K562 (cell line): ENCODE measurements around the gene MTIF3. TPM values are rescaled to one million over a fixed set of nuclear protein-coding genes. Genes with fewer than 3 reads are reported as not detected.

Experiments used
- CBX3 ChIP-seq, 2 experiments: IDR thresholded peaks; 1 replicate in 1 of 2; 2 replicates in 1 of 2; pipeline ENCODE4 v1.6.1; 2012; ENCODE audit warnings: inconsistent platforms in 2 of 2, low read length in 2 of 2, borderline replicate concordance in 1 of 2, control low read depth in 1 of 2
- ESRRA ChIP-seq: fragments of 450-650 bp; IDR thresholded peaks from 2 replicates; pipeline ENCODE4 v1.6.1; 2014; ENCODE audit warnings: low read depth, mild to moderate bottlenecking, moderate library complexity, borderline replicate concordance
- HDAC1 ChIP-seq, 2 experiments: fragments of 450-650 bp; IDR thresholded peaks; 2 replicates each; pipeline ENCODE4 v1.6.1; 2016 to 2017; ENCODE audit warnings: inconsistent platforms in 1 of 2, mild to moderate bottlenecking in 1 of 2, moderate library complexity in 1 of 2
- HEY1 ChIP-seq: fragments of 250-450 bp; sonication (Bioruptor Pico); IDR thresholded peaks from 2 replicates; pipeline ENCODE4 v1.5.0; 2020; ENCODE audit warnings: mild to moderate bottlenecking, moderate library complexity, borderline replicate concordance
- IFI16 ChIP-seq: fragments of 250-450 bp; sonication (Bioruptor Pico); IDR thresholded peaks from 2 replicates; pipeline ENCODE4 v2.1.2; 2022; ENCODE audit warnings: mild to moderate bottlenecking, inconsistent platforms
- MYBL2 ChIP-seq, 2 experiments: fragments of 450-650 bp in 1 of 2; sonication (generic) in 1 of 2; formaldehyde crosslinking in 1 of 2; IDR thresholded peaks; 2 replicates each; pipeline versions ENCODE4 v1.6.1 to v1.8.1; 2017 to 2022; ENCODE audit warnings: borderline replicate concordance in 1 of 2, inconsistent platforms in 1 of 2, low read depth in 1 of 2, mild to moderate bottlenecking in 1 of 2, missing genetic modification reagents in 1 of 2, moderate library complexity in 1 of 2
- RAD51 ChIP-seq: fragments of 450-650 bp; IDR thresholded peaks from 2 replicates; pipeline ENCODE4 v1.7.1; 2016; ENCODE audit warnings: low read depth, mild to moderate bottlenecking, borderline replicate concordance
- RHOXF2B ChIP-seq: fragments of 250-450 bp; sonication (Bioruptor Pico); conservative IDR thresholded peaks from 2 replicates; pipeline ENCODE4 v1.5.1; 2021
- ZKSCAN1 ChIP-seq: fragments of 150-350 bp; IDR thresholded peaks from 2 replicates; pipeline ENCODE4 v1.6.1; 2016; ENCODE audit warnings: low read depth, low read length
- ZNF384 ChIP-seq: IDR thresholded peaks from 2 replicates; pipeline ENCODE4 v1.6.1; 2012; ENCODE audit warnings: low read depth, low read length, improper control_type of control experiment
- ZNF778 ChIP-seq: fragments of 450-650 bp; formaldehyde crosslinking; IDR thresholded peaks from 2 replicates; pipeline ENCODE4 v1.4.0; 2020; ENCODE audit warnings: mild to moderate bottlenecking, moderate library complexity
- polyA plus RNA-seq, 8 experiments: library from polyadenylated mRNA; depleted of rRNA in 4 of 8; stranded (reverse) in 5 of 8; unstranded in 3 of 8; fragments of >200 nt; fragmentation: Nextera tagmentation in 2 of 8; fragmentation: Illumina TruSeq in 1 of 8; extraction: Ambion mirVana in 2 of 8; extraction: Trizol in 1 of 8; gene quantifications; 2 replicates each; pipeline versions ENCODE4 v1.2.1 to v1.2.3, GENCODE V29; 2011 to 2014; ENCODE audit warnings: inconsistent platforms in 1 of 8, missing spikeins in 1 of 8
- total RNA-seq, 7 experiments: library from RNA; depleted of rRNA in 6 of 7; stranded (reverse); fragments of >200 nt in 6 of 7; fragmentation: Illumina TruSeq in 2 of 7; extraction: Trizol in 2 of 7; gene quantifications; 2 replicates each; pipeline versions ENCODE4 v1.2.1 to v1.2.3, GENCODE V29; 2011 to 2021; ENCODE audit warnings: low replicate concordance in 1 of 7
- TF ChIP-seq, protein P1 (sequence below): fragments of 250-450 bp; sonication (Bioruptor Pico); IDR thresholded peaks from 2 replicates; pipeline ENCODE4 v1.4.0; 2020; ENCODE audit warnings: mild to moderate bottlenecking
- TF ChIP-seq, protein P2 (sequence below): fragments of 250-450 bp; sonication (Bioruptor Pico); IDR thresholded peaks from 2 replicates; pipeline ENCODE4 v1.5.0; 2021
- TF ChIP-seq, protein P3 (sequence below): fragments of 250-450 bp; sonication (Bioruptor Pico); IDR thresholded peaks from 2 replicates; pipeline ENCODE4 v1.8.0; 2022; ENCODE audit warnings: moderate library complexity, mild to moderate bottlenecking, inconsistent platforms
- TF ChIP-seq, protein P4 (sequence below): fragments of 250-450 bp; sonication (Bioruptor Pico); IDR thresholded peaks from 2 replicates; pipeline ENCODE4 v1.5.0; 2021; ENCODE audit warnings: mild to moderate bottlenecking, borderline replicate concordance
- TF ChIP-seq, protein P5 (sequence below): fragments of 250-450 bp; sonication (Bioruptor Pico); IDR thresholded peaks from 2 replicates; pipeline ENCODE4 v1.4.0; 2020; ENCODE audit warnings: mild to moderate bottlenecking, moderate library complexity

Gene MTIF3
- total and polyA plus RNA-seq, 9 of the 15 experiments (the other 6 are each of a cell fraction or from before 2014, with no cell fraction given) = 23.5 to 73.6 (median 45.2) TPM

DNA sequence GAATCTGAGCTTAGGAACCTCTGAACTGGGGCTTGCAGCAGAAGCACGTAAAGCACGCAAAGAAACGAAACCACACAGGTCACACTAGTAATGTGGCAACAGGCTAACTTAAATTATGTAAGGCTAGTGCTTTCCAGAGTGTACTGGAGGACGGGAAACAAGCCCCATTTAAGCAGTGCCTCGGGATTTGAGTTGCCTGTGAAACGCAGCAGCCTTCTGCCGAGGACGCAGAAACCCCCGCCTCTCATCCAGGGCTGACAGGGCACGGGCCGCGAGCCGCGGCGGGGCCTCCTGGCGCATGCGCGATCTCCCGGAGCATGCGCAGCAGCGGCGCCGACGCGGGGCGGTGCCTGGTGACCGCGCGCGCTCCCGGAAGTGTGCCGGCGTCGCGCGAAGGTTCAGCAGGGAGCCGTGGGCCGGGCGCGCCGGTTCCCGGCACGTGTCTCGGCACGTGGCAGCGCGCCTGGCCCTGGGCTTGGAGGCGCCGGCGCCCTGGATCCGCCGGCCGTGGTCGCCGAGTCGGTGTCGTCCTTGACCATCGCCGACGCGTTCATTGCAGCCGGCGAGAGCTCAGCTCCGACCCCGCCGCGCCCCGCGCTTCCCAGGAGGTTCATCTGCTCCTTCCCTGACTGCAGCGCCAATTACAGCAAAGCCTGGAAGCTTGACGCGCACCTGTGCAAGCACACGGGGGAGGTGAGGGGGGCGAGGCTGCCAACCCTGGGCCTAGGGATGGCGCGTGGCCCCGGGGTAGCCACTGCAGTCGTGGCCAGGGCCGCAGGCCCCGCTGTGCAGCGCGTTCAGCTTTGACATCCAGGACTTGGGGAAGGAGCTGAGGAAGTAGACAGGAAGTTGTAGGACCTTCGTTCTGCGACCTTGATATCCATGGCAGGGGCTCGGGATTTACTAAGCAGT, 25.9 kb downstream of the MTIF3 start, which contains the start of gene GTF3A (continued):
- TF ChIP-seq, protein P1, sequence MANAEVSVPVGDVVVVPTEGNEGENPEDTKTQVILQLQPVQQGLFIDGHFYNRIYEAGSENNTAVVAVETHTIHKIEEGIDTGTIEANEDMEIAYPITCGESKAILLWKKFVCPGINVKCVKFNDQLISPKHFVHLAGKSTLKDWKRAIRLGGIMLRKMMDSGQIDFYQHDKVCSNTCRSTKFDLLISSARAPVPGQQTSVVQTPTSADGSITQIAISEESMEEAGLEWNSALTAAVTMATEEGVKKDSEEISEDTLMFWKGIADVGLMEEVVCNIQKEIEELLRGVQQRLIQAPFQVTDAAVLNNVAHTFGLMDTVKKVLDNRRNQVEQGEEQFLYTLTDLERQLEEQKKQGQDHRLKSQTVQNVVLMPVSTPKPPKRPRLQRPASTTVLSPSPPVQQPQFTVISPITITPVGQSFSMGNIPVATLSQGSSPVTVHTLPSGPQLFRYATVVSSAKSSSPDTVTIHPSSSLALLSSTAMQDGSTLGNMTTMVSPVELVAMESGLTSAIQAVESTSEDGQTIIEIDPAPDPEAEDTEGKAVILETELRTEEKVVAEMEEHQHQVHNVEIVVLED = peak; percentile 76
- TF ChIP-seq RAD51 (no peak), MYBL2 (IDR thresholded peaks at IDR 0.05; ENCODE audit: low read depth) (no peak), MYBL2 (CRISPR knock-in tag; IDR thresholded peaks at IDR 0.05; ENCODE audit: borderline replicate concordance) (no peak), RHOXF2B (CRISPR knock-in tag) (no peak), ESRRA (no peak), ZKSCAN1 (no peak), ZNF778 (CRISPR knock-in tag) (no peak), HEY1 (CRISPR knock-in tag) (no peak), IFI16 (CRISPR knock-in tag) (no peak), CBX3 (IDR thresholded peaks at IDR 0.05; ENCODE audit: borderline replicate concordance in 1 of 2, low read length in 2 of 2) (no peak), HDAC1 (IDR thresholded peaks at IDR 0.05) (peak in 1 of 2 experiments; percentile 83; a peak in 2 of 4 replicates), ZNF384 (no peak)
- TF ChIP-seq, protein P2, sequence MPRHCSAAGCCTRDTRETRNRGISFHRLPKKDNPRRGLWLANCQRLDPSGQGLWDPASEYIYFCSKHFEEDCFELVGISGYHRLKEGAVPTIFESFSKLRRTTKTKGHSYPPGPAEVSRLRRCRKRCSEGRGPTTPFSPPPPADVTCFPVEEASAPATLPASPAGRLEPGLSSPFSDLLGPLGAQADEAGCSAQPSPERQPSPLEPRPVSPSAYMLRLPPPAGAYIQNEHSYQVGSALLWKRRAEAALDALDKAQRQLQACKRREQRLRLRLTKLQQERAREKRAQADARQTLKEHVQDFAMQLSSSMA (CRISPR knock-in tag) = no peak
- TF ChIP-seq, protein P3, sequence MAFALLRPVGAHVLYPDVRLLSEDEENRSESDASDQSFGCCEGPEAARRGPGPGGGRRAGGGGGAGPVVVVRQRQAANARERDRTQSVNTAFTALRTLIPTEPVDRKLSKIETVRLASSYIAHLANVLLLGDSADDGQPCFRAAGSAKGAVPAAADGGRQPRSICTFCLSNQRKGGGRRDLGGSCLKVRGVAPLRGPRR (CRISPR knock-in tag) = no peak
- TF ChIP-seq, protein P4, sequence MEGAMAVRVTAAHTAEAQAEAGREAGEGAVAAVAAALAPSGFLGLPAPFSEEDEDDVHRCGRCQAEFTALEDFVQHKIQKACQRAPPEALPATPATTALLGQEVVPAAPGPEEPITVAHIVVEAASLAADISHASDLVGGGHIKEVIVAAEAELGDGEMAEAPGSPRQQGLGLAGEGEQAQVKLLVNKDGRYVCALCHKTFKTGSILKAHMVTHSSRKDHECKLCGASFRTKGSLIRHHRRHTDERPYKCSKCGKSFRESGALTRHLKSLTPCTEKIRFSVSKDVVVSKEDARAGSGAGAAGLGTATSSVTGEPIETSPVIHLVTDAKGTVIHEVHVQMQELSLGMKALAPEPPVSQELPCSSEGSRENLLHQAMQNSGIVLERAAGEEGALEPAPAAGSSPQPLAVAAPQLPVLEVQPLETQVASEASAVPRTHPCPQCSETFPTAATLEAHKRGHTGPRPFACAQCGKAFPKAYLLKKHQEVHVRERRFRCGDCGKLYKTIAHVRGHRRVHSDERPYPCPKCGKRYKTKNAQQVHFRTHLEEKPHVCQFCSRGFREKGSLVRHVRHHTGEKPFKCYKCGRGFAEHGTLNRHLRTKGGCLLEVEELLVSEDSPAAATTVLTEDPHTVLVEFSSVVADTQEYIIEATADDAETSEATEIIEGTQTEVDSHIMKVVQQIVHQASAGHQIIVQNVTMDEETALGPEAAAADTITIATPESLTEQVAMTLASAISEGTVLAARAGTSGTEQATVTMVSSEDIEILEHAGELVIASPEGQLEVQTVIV = no peak
- TF ChIP-seq, protein P5, sequence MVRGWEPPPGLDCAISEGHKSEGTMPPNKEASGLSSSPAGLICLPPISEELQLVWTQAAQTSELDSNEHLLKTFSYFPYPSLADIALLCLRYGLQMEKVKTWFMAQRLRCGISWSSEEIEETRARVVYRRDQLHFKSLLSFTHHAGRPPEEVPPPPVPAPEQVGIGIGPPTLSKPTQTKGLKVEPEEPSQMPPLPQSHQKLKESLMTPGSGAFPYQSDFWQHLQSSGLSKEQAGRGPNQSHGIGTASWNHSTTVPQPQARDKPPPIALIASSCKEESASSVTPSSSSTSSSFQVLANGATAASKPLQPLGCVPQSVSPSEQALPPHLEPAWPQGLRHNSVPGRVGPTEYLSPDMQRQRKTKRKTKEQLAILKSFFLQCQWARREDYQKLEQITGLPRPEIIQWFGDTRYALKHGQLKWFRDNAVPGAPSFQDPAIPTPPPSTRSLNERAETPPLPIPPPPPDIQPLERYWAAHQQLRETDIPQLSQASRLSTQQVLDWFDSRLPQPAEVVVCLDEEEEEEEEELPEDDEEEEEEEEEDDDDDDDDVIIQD (CRISPR knock-in tag) = no peak
